ENCODE measurements around the gene MRGPRF.

DNA sequence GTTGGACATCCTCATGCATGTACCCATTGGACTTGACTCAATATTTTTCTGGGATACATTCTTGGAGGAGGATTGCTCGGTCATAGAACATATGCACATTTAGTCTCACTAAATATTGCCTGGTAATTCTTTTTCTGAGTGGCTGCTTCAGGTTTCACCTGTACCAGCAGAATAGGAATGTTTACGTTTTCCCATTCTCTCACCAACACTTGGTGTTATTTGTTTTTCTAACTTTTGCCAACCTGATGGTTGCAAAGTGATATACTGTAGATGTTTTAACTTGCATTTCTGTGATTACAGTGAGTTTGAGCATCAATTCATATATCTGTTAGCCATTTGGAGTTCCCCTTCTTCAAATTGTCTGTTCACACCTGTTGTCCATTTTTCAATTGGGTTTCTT, 30.9 kb downstream of the MRGPRF start:
- TF ChIP-seq, protein P1, sequence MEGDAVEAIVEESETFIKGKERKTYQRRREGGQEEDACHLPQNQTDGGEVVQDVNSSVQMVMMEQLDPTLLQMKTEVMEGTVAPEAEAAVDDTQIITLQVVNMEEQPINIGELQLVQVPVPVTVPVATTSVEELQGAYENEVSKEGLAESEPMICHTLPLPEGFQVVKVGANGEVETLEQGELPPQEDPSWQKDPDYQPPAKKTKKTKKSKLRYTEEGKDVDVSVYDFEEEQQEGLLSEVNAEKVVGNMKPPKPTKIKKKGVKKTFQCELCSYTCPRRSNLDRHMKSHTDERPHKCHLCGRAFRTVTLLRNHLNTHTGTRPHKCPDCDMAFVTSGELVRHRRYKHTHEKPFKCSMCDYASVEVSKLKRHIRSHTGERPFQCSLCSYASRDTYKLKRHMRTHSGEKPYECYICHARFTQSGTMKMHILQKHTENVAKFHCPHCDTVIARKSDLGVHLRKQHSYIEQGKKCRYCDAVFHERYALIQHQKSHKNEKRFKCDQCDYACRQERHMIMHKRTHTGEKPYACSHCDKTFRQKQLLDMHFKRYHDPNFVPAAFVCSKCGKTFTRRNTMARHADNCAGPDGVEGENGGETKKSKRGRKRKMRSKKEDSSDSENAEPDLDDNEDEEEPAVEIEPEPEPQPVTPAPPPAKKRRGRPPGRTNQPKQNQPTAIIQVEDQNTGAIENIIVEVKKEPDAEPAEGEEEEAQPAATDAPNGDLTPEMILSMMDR (IDR thresholded peaks at IDR 0.05), result no peak
- no peak for TF ChIP-seq POLR2A (IDR thresholded peaks at IDR 0.05)
